Pulmonary artery endothelial cell (primary cell): ENCODE data around the gene CCDC178. TPM values are rescaled to one million over a fixed set of nuclear protein-coding genes. Genes with fewer than 3 reads are reported as not detected.
"Not testable (repeated sequence)": the region's sequence is repeated elsewhere in the genome, so short reads cannot be mapped to it uniquely, and the experiment has no call there.

Experiments
- DNase-seq: peaks from one replicate; pipeline ENCODE4 v3.0.0-alpha.2; 2011; ENCODE audit warnings: low read depth, low spot score
- total RNA-seq: library from RNA; depleted of rRNA; stranded (reverse); fragments of >200 nt; gene quantifications from 2 replicates; pipeline ENCODE4 v1.2.3, GENCODE V29; 2014

The CCDC178 gene
- total RNA-seq, 1 donor from 2014 or later: not detected

DNA sequence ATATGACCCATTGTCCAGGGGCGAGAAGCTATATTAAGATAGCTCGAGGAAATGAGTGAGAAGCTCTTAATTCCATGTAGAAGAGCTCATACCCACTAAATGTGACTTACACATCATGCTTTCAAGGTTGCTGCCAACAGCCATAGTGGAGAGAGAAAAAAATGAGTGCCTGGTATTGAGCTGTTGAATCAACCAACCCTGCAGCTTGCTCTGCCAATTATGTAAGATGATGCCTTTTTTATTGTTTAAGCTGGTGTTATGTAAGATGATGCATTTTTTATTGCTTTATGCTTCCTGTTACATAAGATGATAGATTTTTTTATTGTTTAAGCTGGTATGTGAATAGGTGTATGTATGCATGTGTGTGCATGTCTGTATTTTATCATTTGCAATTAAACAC lies 228.2 kb downstream of the CCDC178 start:
- DNase-seq: no peak

DNA sequence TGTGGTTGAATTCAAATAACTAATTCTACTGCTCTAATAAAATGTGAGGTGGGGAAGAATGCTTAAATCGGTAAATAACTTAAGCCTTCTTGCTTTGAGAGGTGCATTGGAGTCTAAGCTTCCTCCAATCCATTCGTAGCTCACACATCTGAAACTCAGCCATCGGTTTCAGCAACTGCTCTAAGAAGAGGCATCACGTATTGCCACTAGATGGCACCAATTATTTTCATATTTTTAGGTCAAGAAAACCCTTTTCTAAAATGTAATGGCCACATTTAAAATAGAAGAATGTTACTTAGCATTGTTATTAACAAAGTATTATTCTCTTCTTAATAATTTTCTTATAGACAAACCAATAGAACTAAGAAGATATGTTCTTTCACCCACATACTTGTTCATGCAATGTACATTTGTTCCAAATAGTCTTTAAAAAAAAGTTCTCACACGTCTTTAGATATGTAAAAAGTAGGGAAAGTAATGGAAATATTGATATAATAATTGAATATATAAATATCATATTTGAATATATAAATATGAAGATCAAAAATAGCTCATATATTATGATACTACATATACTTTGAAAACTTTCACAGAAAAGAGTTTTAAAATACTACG lies 229.8 kb downstream of the CCDC178 start:
- no peak for DNase-seq

DNA sequence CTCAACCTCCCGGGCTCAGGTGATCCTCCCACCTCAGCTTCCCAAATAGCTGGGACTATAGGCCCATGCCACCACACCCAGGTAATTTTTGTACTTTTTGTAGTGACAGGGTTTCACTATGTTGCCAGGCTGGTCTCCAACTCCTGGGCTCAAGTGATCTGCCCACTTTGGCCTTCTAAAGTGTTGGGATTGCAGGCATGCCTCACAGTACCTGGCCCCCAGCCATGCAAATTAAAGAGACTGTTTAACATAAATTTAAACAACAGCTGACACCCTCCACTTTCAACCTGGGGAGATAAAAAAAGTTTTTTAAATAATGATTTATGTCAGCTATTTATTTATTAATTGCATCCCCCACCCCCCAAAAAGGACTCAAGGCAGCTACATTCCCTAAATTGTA lies 234.7 kb downstream of the CCDC178 start:
- no peak for DNase-seq

DNA sequence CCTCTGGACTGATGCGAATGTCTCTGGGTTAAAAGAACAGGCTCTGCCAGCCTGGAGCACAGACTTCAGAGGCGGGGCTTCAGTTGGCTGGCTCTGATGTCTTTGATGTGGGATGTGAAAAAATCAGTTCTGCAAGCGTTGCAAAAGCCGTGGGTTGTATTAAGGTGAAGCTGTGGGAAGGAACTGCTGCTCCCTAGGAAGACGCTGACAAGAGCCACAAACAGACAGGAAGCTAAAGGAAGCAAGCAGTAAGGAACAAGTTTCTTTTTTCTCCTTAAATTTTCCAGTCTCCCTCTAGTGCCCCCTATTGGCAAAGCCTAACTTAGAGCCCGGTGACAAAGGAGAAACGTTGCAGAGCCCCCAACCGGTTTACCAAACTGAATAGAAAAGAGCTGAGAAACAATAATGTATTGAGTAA lies 239.0 kb downstream of the CCDC178 start:
- no peak for DNase-seq

DNA sequence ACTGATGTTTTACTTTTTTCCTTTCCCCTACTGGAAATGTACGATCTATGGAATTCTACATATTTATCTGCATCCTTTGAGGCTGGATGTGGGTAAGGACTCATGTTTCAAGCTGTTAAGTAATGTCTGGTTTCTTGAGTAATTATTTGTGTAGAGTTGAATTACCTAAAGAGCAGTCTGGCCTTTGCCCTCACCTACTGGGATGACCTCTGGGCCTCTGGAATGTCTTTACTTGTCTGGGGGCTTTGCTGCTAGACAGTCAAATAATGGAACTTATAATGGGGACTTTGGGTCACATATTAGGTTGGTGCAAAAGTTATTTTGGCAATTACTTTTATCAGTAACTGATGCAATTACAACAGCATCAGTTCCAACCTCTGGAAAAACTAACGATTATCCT lies 244.7 kb downstream of the CCDC178 start:
- no peak for DNase-seq

DNA sequence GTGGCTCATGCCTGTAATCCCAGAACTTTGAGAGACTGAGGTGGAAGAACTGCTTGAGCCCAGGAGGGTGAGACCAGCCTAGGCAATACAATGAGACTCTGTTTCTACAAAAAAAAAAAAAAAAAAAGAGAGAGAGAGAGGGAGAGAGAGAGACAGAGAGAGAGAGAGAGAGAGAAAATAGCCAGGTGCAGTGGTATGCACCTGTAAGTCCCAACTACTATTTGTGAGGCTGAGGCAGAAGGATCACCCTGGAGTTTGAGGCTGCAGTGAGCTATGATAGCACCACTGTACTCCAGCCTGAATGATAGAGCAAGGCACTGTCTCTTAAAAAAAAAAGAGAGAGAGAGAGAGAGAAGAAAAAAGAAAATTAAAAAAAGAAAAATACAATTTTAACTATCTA lies 245.7 kb downstream of the CCDC178 start:
- DNase-seq: no peak

DNA sequence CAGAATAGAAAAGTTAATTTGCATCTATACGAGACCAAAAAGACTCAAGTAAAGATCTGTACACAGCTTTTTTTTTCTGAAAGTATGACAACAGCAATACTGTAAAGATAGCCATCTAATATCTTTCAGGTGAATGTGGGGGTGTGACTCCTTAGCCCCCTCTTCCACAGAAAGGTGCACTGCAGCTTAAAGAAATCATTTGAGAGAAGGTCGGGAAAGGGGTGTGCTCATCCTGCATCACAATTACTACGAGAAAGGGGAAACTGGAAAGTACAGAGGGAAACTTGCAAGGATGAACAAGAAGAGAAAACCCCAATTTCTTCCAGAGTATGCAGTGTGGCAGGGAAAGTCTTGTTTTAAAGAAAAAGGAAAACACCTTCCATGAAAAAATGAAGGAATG lies 255.6 kb downstream of the CCDC178 start:
- no peak for DNase-seq

DNA sequence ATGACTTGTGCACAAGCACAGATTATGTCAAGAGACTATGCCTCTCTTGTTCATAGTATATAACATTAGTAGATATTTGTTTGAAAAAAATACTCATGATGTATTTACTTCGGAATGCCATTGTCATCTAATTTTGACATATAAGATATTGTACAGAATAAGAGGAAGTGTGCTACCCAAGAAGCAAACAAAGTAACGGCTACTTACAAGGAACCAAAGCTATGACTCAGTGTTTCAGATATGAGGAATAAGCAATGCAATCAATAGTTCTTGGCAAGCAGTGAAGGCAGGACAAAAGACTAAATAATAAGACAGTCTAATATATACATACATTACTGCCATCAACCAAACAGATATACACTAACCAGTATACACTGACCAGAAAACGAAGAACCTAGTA lies 256.3 kb downstream of the CCDC178 start:
- DNase-seq: peak; percentile 50

DNA sequence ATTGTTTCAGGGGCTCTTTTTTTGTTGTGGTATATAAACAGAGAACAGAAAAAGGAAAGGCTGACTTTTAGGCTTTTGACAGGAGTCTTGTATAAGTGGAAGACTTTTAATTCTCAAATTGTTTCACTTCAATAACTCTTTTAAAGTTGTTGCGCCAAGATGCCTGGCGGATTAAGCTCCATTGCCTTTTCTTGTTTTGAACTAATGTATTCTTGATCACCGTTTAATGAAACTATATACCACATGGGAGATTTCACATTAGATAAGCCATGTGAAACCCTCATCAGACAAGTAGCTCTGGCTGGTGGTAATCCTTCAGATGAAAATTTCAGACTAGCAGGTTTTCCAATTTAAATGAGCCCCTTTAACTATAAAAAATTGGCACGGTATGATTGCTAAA lies 257.4 kb downstream of the CCDC178 start:
- no peak for DNase-seq

DNA sequence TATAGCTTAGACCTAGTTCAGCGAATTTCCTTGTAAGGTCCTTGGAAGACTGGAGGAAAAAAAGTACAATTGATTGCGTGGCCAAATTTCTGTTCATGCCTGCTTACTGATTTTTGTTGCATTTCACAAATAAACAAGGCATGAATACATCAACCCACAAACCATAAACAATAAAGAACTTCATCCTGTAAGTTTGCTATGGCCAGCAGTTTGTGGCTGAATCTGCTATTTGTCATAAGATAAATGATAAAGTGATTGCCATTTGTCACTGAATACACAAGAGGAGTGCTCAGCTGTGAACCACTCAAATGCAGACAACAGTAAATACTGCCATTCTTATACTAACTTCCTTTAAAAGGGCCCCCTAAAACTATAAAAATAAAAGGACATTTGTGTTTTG lies 259.5 kb downstream of the CCDC178 start:
- DNase-seq: no peak

DNA sequence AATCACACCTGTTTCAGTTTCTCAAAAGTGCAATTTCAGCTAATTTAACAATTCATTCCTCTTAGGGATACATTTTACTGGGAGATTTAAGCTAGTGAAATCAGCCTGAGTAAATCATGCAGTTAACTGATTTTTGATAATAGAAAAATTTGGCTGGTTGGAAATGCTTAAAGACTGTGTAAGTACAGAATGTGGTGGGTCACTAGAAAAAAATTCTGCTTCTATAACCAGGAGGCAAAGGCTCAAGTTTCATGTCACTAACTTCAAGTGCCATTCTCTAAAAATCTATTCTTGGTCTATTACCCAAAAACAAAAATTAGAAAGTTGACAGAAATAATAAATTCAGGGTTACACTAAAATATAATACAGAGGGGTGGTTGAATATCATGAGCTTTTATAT lies 271.3 kb downstream of the CCDC178 start:
- DNase-seq: no peak

DNA sequence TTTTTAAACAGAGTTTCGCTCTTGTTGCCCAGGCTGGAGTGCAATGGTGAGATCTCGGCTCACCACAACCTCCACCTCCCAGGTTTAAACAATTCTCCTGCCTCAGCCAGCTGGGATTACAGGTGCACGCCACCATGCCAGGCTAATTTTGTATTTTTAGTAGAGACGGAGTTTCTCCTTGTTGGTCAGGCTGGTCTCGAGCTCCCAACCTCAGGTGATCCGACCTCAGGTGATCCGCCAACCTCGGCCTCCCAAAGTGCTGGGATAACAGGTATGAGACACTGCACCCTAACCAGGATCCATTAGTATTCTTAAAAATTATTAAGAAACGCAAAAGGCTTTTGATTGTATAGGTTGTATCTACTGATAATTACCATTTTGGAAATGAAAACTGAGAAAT lies 276.4 kb downstream of the CCDC178 start:
- not testable (repeated sequence) for DNase-seq

DNA sequence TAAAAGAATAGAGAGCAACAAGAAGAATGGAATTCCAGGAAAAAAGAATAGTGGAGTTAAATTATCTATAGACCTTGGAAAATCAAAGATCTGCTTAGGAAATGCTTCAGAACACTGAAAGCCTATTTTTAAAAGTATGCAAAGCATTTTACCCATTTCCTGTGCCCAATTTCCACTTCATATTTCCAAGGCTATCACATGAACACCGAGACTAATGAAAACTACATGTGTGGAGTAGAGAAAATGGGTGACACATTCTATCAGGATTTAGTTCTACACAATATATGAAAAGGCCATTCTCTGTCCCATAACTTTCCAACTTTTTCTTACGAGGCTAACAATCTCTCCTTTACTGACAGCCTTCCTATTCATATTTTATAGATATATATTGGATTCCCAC lies 279.4 kb downstream of the CCDC178 start:
- DNase-seq: no peak

DNA sequence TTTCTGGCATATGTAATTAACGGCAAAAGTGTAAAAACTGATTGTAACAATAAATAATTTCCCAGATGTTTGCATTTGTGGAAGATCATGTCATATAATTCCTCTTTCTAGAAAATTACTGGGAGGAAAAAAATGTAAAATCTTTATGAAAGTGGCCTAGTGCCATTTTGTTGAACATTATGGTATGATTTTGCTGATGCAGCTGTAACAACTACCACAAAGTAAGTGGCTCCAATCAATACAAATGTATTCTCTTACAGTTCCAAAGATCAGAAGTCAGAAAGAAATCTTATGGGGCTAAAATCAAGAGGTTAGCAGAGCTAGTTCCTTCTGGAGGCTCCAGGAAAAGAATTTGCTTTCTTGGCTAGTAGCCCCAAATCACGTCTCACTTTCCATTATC lies 281.4 kb downstream of the CCDC178 start:
- no peak for DNase-seq

DNA sequence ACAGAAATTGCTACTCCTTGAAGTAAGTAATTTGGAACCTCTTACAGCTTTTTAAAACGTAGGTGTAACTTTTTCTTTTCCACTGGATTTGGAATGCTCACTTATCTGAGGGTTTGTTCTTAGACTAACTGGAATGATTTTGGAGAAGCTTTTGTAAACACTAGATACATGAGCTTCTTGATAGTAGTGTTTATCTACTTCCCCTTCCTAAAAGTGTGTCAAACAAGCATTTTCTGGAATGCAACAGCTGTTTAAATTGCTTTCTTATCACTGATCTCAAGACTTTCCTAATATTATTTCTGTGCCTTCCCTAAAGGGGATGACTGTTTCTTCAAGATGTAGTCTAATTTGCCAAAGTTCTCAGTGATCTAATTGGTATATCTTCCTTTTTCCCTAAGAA lies 282.6 kb downstream of the CCDC178 start:
- no peak for DNase-seq

DNA sequence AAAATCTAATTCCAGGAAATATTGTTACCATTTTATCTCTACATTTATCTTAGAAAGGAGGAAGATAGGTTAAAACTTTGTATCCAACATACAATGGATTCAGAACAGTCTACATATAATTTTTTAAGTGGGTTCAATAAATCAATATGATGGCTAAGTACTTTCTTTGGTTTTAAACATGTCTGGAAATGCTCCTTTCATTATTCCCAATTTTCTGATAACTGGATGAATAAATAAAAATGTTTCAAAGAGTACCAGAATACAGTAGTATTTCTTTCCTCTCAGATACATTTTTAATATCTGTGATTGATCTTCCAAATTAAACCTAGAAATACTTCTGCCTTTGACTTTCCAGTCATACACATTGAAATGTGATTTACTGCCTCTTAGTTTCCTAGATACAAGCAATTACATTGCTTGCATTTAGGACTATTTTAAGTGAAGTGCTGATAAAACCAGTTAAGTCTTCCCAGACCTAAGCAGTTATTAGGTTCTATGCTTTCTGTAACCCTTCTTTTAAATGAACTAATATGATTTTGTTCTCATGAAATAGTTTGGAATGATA lies 283.5 kb downstream of the CCDC178 start:
- DNase-seq: no peak

DNA sequence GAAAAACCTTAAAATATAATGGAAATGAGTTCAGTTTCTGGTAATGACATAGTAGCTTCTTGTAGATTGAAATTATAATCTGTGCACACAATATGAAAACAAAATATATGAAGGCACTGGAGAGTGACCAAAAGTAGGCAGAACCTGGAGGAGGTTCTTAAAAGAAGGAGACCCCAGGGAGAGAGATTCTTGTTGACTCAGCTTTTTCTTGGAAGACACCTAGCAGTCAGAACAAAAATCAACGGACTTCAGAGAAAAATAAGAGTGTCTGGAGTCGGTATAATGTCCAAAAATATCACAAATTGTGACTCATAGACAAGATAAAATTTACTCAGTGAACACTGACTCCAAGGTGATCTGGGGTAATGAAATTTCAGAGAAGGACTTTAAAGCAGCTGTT lies 286.5 kb downstream of the CCDC178 start:
- no peak for DNase-seq

DNA sequence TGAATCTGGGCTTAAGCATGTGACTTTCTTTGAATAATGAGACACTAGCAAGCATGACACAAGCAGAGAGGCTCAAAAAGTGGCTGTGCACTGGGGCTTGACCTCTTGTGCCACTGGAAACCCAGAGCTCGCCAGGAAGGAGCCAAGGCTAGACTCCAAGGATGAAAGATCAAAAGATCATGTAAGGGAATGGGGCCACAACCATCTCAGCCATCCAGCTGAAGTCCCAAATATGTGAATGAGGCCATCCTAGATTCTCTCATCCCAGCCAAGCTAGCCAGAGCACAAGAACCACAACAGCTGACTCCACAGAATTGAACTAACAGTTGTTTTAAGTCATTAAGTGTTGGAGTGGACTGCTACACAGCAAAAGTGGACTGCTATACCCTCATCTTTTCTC lies 288.1 kb downstream of the CCDC178 start:
- no peak for DNase-seq

DNA sequence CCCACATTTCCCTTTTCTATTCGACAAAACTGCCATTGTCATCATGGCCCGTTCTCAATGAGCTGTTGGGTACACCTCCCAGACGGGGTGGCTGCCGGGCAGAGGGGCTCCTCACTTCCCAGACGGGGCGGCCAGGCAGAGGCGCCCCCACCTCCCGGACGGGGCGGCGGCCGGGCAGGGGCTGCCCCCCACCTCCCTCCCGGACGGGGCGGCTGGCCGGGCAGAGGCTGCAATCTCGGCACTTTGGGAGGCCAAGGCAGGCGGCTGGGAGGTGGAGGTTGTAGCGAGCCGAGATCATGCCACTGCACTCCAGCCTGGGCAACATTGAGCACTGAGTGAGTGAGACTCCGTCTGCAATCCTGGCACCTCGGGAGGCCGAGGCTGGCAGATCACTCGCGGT lies 292.7 kb downstream of the CCDC178 start:
- DNase-seq: not testable (repeated sequence)

DNA sequence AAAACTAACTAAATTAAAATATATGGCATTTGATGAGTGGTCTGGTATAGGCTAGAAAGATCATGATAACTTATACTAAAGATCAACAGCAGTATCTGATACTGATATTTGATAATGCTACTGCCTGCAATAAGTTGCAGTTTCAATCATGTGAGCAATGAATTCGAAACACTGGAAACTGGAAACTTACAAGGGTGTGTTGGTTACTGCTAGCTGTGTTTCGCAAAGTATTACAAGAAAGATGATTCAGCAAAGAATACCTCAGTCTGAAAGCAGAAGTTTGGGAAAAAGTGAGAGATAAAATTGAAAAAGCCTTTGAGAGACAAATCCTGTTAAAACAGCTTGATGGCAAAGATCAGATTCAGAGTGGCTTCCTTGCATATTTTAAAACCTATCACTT lies 294.5 kb downstream of the CCDC178 start:
- no peak for DNase-seq

DNA sequence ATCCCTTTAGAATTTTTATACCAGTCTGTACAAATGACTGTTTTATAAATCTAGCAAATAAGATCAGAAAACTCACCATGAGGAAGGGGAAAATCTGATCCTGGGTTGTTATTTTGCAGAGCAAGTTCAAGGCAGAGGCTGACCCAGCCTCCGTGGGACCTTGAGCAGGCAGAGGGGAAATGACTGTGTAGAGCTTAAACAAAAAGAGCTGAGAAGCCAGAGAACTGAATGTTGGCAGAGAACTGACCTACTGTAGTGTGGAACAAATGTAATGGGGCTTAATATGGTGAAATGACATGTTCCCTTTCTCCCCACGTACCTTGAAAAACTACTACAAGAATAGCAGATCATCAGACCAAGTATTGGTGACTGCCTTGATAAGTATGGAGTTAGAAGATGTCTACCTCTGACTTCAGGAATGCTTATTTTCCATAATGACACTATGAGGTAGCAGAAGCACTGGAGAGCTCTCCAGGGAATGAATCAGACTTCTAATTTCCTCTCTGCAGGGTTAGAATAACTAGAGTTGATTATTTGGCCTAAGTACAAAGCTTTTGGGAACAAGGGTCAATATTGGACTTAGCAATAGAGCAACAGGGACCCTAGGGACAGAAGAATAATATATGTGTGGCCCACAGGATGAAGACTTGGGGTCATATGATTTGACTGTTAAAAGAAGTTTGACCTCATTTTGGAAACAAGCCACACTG lies 304.4 kb downstream of the CCDC178 start:
- no peak for DNase-seq

DNA sequence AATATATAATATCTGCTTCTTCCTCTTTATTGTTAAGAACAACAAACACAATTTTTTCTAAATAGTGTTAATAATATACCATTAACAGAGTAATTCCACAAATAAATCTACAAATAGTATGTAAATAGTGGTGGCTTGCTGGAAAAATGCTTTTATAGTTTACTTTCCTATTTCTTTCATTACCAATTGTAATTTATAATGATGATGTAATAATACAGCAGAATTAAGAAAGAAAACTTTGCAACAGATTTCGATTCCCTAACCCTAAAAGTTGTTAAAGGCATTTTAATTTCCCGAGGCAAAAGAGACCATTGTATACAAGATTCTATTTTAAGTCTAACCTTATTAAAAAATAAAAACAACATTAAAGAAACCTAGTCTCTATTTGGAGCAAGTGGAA lies 307.9 kb downstream of the CCDC178 start:
- no peak for DNase-seq

DNA sequence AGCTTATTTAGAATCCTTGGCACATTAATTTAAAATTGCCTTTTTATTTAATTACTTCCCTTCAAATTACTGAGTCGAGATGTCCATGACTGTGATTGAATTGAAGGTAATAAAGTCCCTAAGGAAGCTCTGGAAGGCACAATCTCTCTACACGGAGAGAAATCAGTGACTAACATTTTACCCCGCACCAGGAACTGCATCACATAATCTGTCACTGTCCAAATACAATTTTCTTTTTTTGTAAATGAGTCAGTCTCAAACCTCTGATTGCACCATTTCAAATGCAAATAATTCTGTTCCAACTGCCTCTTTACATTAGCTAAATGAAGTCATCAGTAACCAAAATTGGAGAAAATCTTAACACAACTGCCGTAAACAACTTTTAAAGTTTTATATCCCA lies 311.9 kb downstream of the CCDC178 start:
- no peak for DNase-seq
